OCI-LY1 (cell line): Measurements from ENCODE around the gene TRIOBP.

Experiments
- EZH2 ChIP-seq: fragments of 200-600 bp; sonication (generic), shearing (Covaris generic); IDR thresholded peaks from 2 replicates; pipeline ENCODE4 v1.8.0; 2017; ENCODE audit warnings: borderline replicate concordance, mixed run types, mild to moderate bottlenecking, antibody characterized with exemption, low read length, moderate library complexity, mixed read lengths
- TF ChIP-seq, protein P1 (sequence below): fragments of 200-600 bp; sonication (generic), shearing (Covaris generic); IDR thresholded peaks from 2 replicates; pipeline ENCODE4 v1.5.1; 2017; ENCODE audit warnings: mild to moderate bottlenecking, antibody characterized with exemption, low read length, moderate library complexity, mixed read lengths

DNA sequence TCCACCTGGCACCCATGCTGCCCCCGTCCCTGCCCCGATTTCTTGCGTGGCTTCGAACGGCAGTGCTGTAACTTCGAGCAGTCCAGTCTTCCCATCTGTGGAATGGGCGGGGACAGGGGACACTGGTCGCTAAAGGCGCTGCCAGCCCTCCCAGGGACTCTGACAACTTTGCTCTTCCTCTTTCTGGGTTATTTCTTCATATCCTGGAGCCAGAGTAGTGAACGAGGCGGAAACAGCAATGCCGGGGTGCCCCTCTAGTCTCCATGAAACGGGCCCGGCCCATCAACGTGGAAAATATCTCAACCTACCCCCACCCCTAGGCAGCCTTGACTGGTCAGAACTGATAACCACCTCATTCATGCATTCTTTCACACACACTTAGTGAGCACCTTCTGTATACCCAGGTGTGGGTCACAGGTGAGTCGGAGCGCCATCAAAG lies 42.8 kb downstream of the TRIOBP start:
- TF ChIP-seq, protein P1, sequence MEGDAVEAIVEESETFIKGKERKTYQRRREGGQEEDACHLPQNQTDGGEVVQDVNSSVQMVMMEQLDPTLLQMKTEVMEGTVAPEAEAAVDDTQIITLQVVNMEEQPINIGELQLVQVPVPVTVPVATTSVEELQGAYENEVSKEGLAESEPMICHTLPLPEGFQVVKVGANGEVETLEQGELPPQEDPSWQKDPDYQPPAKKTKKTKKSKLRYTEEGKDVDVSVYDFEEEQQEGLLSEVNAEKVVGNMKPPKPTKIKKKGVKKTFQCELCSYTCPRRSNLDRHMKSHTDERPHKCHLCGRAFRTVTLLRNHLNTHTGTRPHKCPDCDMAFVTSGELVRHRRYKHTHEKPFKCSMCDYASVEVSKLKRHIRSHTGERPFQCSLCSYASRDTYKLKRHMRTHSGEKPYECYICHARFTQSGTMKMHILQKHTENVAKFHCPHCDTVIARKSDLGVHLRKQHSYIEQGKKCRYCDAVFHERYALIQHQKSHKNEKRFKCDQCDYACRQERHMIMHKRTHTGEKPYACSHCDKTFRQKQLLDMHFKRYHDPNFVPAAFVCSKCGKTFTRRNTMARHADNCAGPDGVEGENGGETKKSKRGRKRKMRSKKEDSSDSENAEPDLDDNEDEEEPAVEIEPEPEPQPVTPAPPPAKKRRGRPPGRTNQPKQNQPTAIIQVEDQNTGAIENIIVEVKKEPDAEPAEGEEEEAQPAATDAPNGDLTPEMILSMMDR = no peak
- TF ChIP-seq EZH2 = no peak
